ENCODE data around the gene RDH16. TPM values are rescaled to one million over a fixed set of nuclear protein-coding genes. Genes with fewer than 3 reads are reported as not detected.
"Not testable (repeated sequence)": the region's sequence is repeated elsewhere in the genome, so short reads cannot be mapped to it uniquely, and the experiment has no call there.

RDH16 gene
- total and polyA plus RNA-seq, 7 experiments from 2014 or later = 0.19 to 2.0 (median 0.93) TPM

DNA sequence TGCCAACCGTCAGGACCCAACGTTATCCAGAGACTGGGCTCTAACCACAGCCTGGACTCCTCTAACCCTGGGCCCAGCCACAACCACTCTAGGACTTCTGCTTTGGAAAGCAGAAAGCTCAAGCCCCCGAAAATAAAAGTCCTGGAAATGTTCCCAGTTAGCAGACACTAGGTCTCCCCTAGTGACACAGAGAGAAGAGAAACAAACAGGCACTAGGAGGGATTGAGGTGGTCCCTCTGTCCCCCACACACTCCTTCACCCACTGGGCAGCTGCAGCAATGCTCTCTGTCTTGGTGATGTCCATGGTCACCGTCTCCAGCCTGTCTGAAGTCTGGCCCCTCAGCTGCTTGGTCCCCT is 16.5 kb downstream of the RDH16 start:
- H3K36me3 Mint-ChIP-seq; H3K36me3 ChIP-seq (ENCODE audit: control insufficient read depth in 2 of 3, insufficient read depth in 3 of 3, low read length in 3 of 3); CTCF ChIA-PET; H3K4me1 ChIP-seq (ENCODE audit: control insufficient read depth in 2 of 2, insufficient read depth in 2 of 2, low read length in 2 of 2); H3K4me3 Mint-ChIP-seq; DNase-seq; H3K9me3 ChIP-seq (ENCODE audit: control insufficient read depth in 2 of 3, low read length in 3 of 3); POLR2A ChIA-PET; intact Hi-C loops (cut with micrococcal nuclease); H3K27ac ChIP-seq (ENCODE audit: low read depth, low read length); H3K27ac Mint-ChIP-seq; H3K4me1 Mint-ChIP-seq; H3K27me3 ChIP-seq (ENCODE audit: control insufficient read depth in 2 of 2, insufficient read depth in 2 of 2, low read length in 2 of 2); ATAC-seq; H3K4me3 ChIP-seq (ENCODE audit: low read length): not testable (repeated sequence)
- Mint-ChIP-seq H3K9me3 (peaks cover 0 to 23% (median 5%) of the 10 kb centered on the region in 11 donors), H3K27me3 (peaks cover 4 to 33% (median 9%) of the 10 kb centered on the region in 5 donors)

- Mint-ChIP-seq H3K9me3 (peaks cover 0 to 1% (median 0%) of the 10 kb centered on the region in 11 donors), H3K36me3 (no peaks in the 10 kb centered on the region), H3K4me3 (no peak overlapping the region), H3K27ac (no peak overlapping the region), H3K27me3 (peaks cover 3 to 7% (median 4%) of the 10 kb centered on the region in 5 donors), H3K4me1 (peaks cover 3 to 13% (median 9%) of the 10 kb centered on the region in 7 donors)
- Histone ChIP-seq H3K9me3 (ENCODE audit: control insufficient read depth in 2 of 3, low read length in 3 of 3) (no peaks in the 10 kb centered on the region), H3K4me1 (ENCODE audit: control insufficient read depth in 2 of 2, insufficient read depth in 2 of 2, low read length in 2 of 2) (peaks cover 0 to 10% of the 10 kb centered on the region in 2 donors), H3K27me3 (ENCODE audit: control insufficient read depth in 2 of 2, insufficient read depth in 2 of 2, low read length in 2 of 2) (no peaks in the 10 kb centered on the region), H3K36me3 (ENCODE audit: control insufficient read depth in 2 of 3, insufficient read depth in 3 of 3, low read length in 3 of 3) (no peaks in the 10 kb centered on the region), H3K4me3 (ENCODE audit: low read length) (no peak overlapping the region), H3K27ac (ENCODE audit: low read depth, low read length) (no peak overlapping the region)
- ATAC-seq (no peak), DNase-seq (no peak)
- CTCF ChIA-PET = no interaction called here
- POLR2A ChIA-PET = no interaction called here
- intact Hi-C loops (cut with micrococcal nuclease) = no loop called here
Observed at GRCh38 chr12:56935752-56936151, 21.7 kb downstream of the RDH16 start.

DNA sequence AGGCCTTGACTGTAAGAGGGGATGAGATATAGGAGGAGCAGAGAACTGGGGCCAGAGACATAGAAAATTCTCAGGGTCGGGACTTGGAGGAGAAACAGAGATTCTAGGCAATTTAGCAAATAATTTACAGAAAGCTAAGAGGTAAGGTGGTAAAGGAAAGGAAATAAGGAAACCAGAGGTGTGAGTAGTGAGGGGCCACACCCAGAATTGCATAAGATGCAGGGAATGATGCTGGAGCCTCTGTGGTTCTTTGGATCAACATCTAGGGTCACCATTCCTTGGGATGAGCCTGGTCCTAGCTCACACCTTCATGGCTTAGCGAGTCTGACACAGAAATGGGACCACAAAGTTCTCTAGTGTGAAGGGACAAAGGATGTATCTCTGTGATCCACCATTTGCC is 22.3 kb downstream of the RDH16 start:
- peaks cover 0 to 10% of the 10 kb centered on the region in 2 donors for H3K4me1 ChIP-seq (ENCODE audit: control insufficient read depth in 2 of 2, insufficient read depth in 2 of 2, low read length in 2 of 2)
- ChIA-PET CTCF (no interaction called here), POLR2A (no interaction called here)
- H3K27me3 Mint-ChIP-seq = peaks cover 3 to 7% (median 4%) of the 10 kb centered on the region in 5 donors
- intact Hi-C loops (cut with micrococcal nuclease) = no loop called here
- DNase-seq (no peak), ATAC-seq (no peak)
- H3K36me3 Mint-ChIP-seq = no peaks in the 10 kb centered on the region
- H3K27ac Mint-ChIP-seq = no peak overlapping the region
- peaks cover 0 to 1% (median 0%) of the 10 kb centered on the region in 11 donors for H3K9me3 Mint-ChIP-seq
- no peaks in the 10 kb centered on the region for H3K9me3 ChIP-seq (ENCODE audit: control insufficient read depth in 2 of 3, low read length in 3 of 3)
- H3K4me1 Mint-ChIP-seq = peaks cover 3 to 13% (median 9%) of the 10 kb centered on the region in 7 donors
- no peaks in the 10 kb centered on the region for H3K27me3 ChIP-seq (ENCODE audit: control insufficient read depth in 2 of 2, insufficient read depth in 2 of 2, low read length in 2 of 2)
- no peak overlapping the region for H3K4me3 Mint-ChIP-seq
- H3K4me3 ChIP-seq (ENCODE audit: low read length) = no peak overlapping the region
- no peaks in the 10 kb centered on the region for H3K36me3 ChIP-seq (ENCODE audit: control insufficient read depth in 2 of 3, insufficient read depth in 3 of 3, low read length in 3 of 3)
- H3K27ac ChIP-seq (ENCODE audit: low read depth, low read length) = no peak overlapping the region

DNA sequence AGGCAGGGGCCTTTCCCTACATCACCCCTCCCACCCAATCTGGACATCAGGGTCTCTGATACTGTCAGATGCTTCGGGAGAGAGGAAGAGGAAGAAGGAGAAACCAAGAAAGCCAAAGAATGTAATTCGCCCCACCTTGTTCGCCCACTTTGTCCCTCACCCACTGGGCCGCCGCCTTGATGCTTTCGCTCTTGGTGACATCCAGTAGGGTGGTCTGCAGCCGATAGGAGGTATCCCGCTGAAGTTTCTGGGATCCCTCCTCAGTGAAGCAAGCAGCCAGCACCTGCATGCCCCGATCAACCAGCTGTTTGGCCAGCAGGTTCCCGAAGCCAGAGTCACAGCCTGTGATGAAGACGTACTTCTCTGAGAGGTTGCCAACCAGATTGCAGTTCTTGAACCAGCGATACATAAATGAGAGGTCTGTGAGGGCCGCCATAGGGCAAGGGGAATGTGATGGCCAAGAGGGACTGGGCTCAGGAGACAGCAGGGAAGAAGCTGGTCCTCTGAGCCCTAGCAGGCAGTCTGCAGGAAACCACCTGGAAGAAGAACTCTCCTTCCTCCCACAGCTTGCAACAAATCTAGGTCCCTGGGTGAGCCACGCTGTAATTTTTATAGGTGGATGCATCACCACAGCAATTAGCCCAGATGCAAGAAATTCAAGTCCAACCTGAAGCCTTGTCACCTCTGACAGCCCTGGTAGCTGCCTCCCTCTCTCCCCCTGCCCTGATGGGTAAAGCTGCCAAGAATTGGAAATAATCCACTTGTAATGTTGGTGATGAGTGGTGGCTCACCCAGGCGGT is 23.4 kb downstream of the RDH16 start, which contains the start of gene SDR9C7:
TSS of gene SDR9C7 (minus strand) at position 583 of the 800 bp plus-strand sequence. CDS start at position 436, 147 bp downstream.
- Mint-ChIP-seq H3K27me3 (peaks cover 0 to 7% (median 4%) of the 10 kb centered on the region in 5 donors), H3K36me3 (no peaks in the 10 kb centered on the region), H3K27ac (no peak within 1 kb of the TSS), H3K9me3 (no peaks in the 10 kb centered on the region), H3K4me3 (no peak within 1 kb of the TSS), H3K4me1 (peaks cover 5 to 13% (median 9%) of the 10 kb centered on the region in 7 donors)
- no peak for DNase-seq
- H3K4me1 ChIP-seq (ENCODE audit: control insufficient read depth in 2 of 2, insufficient read depth in 2 of 2, low read length in 2 of 2) = peaks cover 0 to 10% of the 10 kb centered on the region in 2 donors
- H3K27me3 ChIP-seq (ENCODE audit: control insufficient read depth in 2 of 2, insufficient read depth in 2 of 2, low read length in 2 of 2) = no peaks in the 10 kb centered on the region
- H3K4me3 ChIP-seq (ENCODE audit: low read length) = no peak within 1 kb of the TSS
- no peak for ATAC-seq
- POLR2A ChIA-PET = no interaction called here
- H3K9me3 ChIP-seq (ENCODE audit: control insufficient read depth in 2 of 3, low read length in 3 of 3) = no peaks in the 10 kb centered on the region
- CTCF ChIA-PET = no interaction called here
- intact Hi-C loops (cut with micrococcal nuclease) = no loop called here
- no peak within 1 kb of the TSS for H3K27ac ChIP-seq (ENCODE audit: low read depth, low read length)
- H3K36me3 ChIP-seq (ENCODE audit: control insufficient read depth in 2 of 3, insufficient read depth in 3 of 3, low read length in 3 of 3) = no peaks in the 10 kb centered on the region

DNA sequence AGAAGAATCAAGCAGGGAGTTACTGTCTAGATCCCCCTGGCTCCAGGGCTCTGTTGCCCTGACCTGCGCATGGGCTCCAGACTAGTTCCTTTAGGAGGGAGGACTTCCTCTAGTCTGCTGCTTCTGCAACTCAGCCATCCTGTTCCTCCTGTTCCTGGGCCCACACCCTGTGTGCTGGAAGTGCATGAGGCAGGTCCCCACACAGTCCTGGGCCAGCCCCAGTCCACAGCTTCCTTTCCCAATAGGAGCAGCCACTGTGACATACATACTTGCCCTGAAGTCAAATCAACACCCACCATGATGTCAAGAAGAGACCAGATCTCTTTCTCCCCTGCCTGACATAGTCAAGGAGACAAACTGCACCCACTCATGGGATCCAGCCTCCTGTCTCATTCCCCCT is 24.5 kb downstream of the RDH16 start:
- H3K27me3 Mint-ChIP-seq = peaks cover 0 to 7% (median 4%) of the 10 kb centered on the region in 5 donors
- no peak overlapping the region for H3K4me3 ChIP-seq (ENCODE audit: low read length)
- H3K27ac ChIP-seq (ENCODE audit: low read depth, low read length) = no peak overlapping the region
- ATAC-seq = peak; percentile 38
- H3K27ac Mint-ChIP-seq = peak overlapping the region in 2 of 9 donors; percentile 54 to 62
- intact Hi-C loops (cut with micrococcal nuclease) = no loop called here
- POLR2A ChIA-PET = no interaction called here
- no peak for DNase-seq
- H3K9me3 Mint-ChIP-seq = no peaks in the 10 kb centered on the region
- no peaks in the 10 kb centered on the region for H3K9me3 ChIP-seq (ENCODE audit: control insufficient read depth in 2 of 3, low read length in 3 of 3)
- H3K36me3 Mint-ChIP-seq = no peaks in the 10 kb centered on the region
- H3K4me3 Mint-ChIP-seq = no peak overlapping the region
- peaks cover 0 to 10% of the 10 kb centered on the region in 2 donors for H3K4me1 ChIP-seq (ENCODE audit: control insufficient read depth in 2 of 2, insufficient read depth in 2 of 2, low read length in 2 of 2)
- no peaks in the 10 kb centered on the region for H3K36me3 ChIP-seq (ENCODE audit: control insufficient read depth in 2 of 3, insufficient read depth in 3 of 3, low read length in 3 of 3)
- CTCF ChIA-PET = no interaction called here
- H3K4me1 Mint-ChIP-seq = peaks cover 5 to 18% (median 14%) of the 10 kb centered on the region in 7 donors
- no peaks in the 10 kb centered on the region for H3K27me3 ChIP-seq (ENCODE audit: control insufficient read depth in 2 of 2, insufficient read depth in 2 of 2, low read length in 2 of 2)

GRCh38 chr12:56932146-56932545 is 25.3 kb downstream of the RDH16 start:
- Mint-ChIP-seq H3K4me1 (peaks cover 5 to 18% (median 15%) of the 10 kb centered on the region in 7 donors), H3K36me3 (no peaks in the 10 kb centered on the region), H3K27ac (peak overlapping the region in 2 of 9 donors; percentile 43 to 65), H3K27me3 (peaks cover 0 to 10% (median 0%) of the 10 kb centered on the region in 5 donors), H3K4me3 (no peak overlapping the region), H3K9me3 (no peaks in the 10 kb centered on the region)
- ChIA-PET CTCF (no interaction called here), POLR2A (no interaction called here)
- no peaks in the 10 kb centered on the region for H3K9me3 ChIP-seq (ENCODE audit: control insufficient read depth in 2 of 3, low read length in 3 of 3)
- ATAC-seq = no peak
- peaks cover 0 to 10% of the 10 kb centered on the region in 2 donors for H3K4me1 ChIP-seq (ENCODE audit: control insufficient read depth in 2 of 2, insufficient read depth in 2 of 2, low read length in 2 of 2)
- no peak overlapping the region for H3K4me3 ChIP-seq (ENCODE audit: low read length)
- H3K36me3 ChIP-seq (ENCODE audit: control insufficient read depth in 2 of 3, insufficient read depth in 3 of 3, low read length in 3 of 3) = no peaks in the 10 kb centered on the region
- intact Hi-C loops (cut with micrococcal nuclease) = no loop called here
- DNase-seq = no peak
- H3K27ac ChIP-seq (ENCODE audit: low read depth, low read length) = no peak overlapping the region
- H3K27me3 ChIP-seq (ENCODE audit: control insufficient read depth in 2 of 2, insufficient read depth in 2 of 2, low read length in 2 of 2) = no peaks in the 10 kb centered on the region
